NCI-H1694 treated with DMSO at 0.1 percent for 48 hours (cell line): Measurements from ENCODE around the gene LINC01488.

ENCODE experiments used
- DNase-seq: peaks from one replicate; lab custom pipeline; 2025; lab: John Stamatoyannopoulos, UW

LINC01488 gene

DNA sequence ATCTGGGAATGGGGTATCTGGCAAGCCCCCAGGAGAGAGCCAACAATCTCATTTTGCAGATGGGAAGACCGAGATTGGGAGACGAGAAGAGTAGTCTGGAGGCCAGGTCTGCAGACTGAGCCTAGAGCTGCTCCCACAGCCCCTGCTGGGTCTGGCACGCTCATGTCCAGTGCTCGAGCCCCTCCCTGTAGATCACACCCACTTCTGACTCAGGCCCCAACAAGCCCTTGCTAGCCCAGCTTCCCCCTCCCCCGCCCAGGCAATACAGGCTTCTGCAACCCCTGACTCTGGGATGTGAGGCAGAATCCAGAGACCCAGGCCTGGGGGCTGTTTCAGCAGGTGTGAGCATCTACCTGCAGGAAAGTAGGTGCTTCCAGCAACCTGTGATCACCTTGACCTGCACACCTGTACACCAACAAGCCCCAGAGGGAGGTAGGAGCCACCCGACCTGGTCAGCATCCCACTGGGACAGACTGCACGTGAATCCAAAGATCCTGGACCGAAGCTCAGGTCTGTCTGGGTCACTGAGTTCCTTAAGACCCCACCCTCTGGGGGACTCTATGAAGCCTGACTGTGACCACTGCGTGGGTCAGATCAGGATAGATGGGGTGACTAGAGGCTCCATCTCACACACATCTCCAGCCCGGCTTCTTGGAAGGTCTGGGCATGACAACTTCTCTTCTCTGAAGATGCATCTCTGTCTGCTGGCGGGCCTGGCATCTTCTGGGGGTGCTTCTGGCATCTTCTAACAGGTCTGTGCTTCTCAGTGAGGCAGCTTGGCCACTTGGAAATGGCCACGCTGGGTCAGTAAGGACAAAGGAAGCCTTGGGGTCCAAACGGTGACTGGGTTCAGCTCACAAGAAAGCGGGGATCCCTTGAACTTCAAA, 29.3 kb downstream of the LINC01488 start:
- DNase-seq, result no peak

DNA sequence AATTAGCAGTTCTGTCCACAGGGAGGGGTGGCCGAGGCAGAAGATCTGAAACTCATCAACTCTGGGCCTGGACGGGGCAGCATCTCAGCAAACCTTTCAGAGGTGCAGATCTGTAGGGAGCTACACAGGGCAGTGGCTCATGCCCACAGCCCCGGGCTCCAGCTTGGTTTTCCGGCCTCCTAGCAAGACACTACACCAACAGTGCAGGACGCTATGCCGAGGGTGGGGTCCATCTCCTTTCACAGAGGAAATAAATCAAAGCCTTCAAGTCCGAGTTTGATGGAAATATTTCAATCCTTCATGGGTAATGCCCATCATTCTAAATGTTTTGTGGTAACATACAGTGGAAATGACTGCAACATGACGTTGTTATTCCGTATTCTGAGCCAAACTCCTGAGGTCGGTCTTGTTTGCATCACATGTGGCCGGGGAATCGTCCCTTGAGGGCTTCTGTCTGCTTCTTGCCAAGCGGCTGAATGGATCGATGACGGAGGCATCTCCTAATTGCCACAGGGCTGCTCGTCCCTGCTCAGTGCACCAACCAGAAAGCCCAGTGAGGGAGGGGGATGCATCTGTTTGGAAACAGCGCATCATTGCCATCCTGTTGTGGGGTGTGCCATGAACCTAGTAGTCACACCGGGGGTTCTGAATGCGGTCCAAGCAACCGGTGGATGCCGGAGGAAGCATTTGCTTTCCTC, 30.0 kb downstream of the LINC01488 start:
- DNase-seq, result no peak

DNA sequence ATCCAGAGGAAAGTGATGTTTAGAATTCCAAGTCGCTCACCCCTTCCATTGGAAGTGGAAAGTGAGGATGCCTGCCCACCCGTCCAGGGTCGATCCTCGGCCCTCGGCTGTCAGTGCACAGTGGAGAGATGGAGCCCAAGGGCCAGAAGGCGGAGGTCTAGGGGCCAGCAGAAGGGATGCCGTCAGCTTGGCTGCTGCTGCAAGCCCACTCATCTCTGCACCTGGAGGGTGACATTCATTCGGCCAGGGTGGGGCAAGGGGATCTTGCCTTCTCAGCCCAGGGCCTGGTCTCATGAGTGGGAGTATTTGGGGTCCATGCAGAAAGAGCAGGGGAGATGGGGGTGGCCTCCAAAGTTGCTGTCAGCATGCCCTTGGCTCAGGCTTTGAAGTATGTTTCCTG, 30.7 kb downstream of the LINC01488 start:
- no peak for DNase-seq

DNA sequence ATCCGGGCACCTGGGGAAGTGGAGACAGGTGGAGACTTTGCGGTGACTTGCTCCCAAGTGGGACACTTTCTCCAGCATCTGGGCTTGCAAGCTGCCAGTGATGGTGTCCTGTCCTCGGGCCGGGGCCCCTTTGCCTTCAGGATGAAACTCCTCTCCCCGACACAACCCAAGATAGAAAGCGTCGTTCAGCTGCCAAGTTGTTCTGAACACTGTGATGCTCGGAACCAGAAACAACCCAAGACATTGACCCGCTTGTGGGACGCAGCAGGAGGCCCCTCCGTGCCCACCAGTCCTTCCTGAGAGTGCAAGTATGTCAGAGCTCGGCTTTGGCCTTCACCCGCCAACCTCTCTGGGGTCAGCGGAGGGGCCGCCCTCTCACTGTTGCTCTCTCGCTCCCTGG, 31.3 kb downstream of the LINC01488 start:
- no peak for DNase-seq

DNA sequence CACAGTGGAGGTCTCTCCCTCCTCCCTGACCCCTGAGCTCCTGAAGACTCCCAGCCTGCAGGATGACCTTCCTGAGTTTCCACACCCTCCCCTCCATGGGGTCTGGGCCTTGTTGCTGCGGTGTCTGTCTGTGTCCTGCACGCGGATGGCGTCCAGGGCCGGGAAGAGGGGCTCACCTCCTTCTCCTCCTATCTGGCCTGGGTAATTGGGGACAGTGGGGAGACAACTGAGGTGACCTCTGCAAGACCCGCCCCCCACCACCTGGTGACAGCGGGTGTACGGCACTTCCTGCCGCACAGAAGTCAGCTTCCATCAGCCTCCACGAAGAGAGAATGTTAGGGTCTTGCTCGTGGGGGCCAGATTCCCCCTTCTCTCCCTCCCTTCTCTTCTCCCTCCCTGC, 31.7 kb downstream of the LINC01488 start:
- DNase-seq, result no peak

DNA sequence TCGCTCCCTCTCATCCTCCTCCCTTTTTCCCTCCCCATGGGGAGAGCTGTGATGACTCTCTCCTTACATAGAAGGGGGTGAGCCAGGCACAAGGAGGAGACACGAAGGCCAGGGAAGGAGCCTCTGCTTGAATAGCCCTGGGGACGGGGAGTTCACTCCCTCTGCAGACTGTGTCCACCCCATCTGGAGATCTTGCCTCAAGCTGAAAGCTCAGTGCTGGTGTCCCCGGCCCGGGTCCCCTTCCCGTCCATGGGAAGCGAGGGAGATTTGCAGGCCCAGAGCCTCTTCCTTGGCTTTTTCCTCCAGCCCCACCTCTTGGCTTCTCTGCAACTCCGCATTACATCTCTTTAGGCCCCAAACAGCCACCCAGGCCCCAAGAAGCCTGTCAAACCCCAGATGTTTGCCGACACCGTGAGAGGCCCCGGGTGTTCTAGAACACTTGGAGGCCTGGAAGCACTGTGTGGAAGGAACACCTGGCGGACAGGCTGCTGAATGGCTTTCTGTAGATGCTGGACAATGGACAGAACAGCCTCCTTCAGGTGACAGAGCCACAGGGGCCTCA, 32.3 kb downstream of the LINC01488 start:
- no peak for DNase-seq

DNA sequence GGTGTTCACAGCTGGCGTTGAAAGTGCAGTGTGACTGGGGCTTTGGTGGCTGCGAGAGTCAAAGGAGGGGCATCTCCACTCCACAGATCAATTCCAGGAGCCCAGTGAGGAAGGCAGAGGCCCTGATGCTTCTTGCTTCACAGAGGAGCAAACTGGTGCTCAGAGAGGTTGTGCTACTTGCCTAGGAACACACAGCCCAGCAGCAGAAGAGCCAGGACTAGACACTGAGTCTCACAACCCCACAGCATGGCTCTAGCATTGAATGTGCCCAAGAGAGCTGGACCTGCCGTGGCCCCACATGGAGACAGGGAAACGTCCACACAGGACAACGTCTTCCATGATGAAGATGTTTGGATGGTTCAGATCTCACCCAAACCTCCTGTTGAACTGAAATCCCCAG, 33.3 kb downstream of the LINC01488 start:
- DNase-seq, result no peak

DNA sequence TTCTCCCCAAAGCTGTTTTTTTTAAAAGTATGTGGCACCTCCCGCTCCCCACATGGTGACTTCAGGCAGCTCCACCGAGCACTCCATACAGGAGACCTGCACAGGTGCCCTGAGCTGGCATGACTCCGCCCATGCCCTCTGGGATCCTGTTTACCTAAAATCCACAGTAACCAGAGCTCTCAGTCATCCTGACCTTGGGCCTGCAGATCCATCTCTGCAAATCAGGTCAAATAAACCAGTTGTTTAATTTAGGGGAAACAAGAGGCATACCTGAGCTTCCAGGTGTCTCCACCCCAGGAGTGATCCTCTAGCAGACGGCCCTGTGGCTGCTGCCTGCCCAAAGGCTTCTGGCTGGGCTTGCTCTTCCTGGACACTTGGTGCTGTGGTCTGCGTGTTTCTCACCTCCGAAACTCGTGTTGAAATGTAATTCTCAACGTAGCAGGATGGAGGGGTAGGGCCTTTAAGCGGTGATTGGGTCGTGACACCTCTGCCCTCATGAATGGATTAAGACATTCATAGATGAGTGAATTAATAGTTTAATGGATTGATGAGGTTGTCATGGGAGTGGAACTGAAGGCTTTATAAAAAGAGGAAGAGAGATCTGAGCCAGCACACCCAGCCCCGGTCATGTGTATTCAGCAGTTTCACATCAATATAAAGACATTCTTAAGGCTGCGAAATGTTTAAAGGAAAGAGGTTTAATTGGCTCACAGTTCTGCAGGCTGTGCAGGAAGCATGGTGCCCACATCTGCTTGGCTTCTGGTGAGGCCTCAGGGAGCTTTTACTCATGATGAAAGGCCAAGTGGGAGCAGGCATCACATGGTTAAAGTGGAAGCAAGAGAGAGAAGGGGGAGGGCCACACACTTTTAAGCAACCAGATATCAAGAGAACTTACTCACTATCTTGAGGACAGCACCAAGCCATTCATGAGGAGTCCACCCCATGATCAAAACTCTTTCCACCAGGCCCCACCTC, 34.1 kb downstream of the LINC01488 start:
- no peak for DNase-seq

DNA sequence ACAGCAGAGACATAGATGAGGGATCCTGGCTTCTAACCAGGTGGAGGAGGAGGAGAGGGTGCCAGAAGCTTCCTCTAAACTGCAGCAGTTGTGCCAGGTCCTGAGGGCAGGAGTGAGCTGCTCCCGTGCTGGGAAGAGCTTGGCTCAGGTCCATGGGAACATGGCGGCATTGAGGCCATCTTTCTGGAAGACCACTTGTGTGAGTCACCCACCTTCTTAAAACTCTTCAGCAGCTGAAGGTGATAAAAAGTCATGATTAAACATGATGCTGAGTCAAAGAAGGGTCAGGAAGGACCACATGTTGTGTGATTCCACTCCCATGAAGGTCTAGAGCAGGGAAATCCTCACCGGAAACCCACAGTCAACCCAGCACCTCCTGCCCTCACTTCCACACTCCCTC, 35.1 kb downstream of the LINC01488 start:
- DNase-seq, result no peak

DNA sequence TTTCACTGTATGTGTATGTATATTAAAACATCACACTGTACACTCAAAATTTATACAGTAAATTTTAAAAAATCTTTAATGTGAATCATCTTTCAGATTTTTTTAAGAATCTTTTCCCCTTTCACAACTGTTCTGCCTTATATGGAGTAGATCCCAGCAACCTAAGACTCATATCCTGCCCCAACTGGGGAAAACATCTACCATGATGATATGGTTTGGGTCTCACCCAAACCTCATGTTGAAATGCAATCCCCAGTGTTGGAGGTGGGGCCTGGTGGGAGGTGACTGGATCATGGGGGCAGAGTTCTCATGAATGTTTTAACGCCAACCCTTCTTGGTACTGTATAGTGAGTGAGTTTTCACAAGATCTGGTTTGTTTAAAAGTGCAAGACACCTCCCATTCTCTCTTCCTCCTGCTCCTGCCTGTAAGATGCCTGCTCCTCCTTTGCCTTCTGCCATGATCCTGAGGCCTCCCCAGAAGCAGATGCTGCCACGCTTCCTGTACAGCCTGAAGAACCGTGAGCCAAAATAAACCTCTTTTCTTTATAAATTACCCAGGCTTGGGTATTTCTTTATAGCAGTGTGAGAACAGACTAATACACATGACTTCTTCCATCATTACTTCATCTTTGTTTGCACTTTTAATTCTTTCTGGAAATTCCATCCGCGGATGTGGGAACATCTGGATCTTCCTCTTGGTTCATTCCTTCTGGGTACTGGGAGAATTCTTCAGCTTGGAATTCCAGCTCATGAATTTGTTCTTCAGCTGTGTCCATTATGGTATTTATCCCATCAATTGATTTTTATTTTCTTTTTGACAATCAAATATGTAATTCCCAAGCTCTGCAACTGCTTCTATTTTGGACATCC, 36.9 kb downstream of the LINC01488 start:
- DNase-seq, result no peak

DNA sequence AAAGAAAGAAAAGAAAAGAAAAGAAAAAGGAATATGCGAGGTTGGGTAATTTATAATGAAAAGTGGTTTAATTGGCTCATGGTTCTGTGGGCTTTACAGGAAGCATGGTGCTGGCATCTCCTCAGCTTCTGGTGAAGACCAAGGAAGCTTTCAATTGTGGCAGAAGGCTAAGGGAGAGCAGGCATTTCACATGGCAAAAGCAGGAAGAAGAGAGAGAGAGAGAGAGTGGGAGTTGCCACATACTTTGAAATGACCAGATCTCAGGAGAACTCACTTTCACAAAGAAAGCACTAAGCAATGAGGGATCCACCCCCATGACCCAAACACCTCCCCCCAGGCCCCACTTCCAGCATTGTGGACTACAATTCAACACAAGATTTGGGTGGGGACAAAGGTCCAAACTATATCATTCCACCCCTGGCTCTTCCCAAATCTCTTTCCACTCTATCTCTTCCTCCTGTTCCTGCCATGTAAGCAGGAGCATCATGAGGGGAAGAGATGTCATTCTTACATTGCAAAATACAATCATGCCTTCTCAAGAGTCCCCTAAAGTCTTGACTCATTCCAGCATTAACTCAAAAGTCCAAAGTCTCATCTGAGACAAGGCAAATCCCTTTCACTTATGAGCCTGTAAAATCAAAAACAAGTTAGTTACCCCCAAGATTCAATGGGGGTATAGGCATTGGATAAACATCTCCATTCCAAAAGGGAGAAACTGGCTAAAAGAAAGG, 38.9 kb downstream of the LINC01488 start:
- no peak for DNase-seq

DNA sequence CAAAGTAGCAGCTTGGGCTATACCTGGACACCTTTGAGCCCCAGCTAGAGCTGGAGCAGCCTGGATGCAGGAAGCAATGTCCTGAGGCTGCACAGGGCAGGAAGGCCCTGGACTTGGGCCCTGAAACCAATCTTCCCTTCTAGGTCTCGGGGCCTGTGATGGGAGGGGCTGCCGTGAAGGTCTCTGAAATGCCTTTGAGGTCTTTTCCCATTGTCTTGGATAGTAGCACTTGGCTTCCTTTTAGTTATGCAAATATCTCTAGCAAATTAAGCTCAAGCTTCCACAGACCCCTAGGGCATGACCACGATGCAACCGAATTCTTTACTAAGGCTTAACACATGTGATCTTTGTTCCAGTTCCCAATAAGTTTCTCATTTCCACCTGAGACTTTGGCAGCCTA, 40.0 kb downstream of the LINC01488 start:
- DNase-seq, result no peak

DNA sequence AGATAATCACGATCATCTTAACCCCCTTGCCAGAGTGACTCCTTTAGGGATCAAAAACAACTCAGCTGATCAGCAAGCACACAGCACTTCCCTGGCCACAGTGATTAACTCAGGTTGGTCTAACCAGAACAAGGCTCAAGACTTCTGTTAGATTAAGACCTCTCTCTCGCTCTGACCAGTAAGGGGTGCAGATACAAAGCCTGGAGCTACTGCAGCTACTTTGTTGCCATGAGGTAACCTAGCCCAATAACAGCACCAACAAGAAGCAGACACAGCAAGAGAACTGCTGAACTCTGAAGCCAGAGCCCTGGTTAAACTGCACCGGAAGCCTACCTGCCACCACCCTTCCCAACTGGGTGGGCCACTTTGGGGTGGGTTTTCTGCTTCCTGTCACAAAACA, 42.0 kb downstream of the LINC01488 start:
- DNase-seq, result no peak

DNA sequence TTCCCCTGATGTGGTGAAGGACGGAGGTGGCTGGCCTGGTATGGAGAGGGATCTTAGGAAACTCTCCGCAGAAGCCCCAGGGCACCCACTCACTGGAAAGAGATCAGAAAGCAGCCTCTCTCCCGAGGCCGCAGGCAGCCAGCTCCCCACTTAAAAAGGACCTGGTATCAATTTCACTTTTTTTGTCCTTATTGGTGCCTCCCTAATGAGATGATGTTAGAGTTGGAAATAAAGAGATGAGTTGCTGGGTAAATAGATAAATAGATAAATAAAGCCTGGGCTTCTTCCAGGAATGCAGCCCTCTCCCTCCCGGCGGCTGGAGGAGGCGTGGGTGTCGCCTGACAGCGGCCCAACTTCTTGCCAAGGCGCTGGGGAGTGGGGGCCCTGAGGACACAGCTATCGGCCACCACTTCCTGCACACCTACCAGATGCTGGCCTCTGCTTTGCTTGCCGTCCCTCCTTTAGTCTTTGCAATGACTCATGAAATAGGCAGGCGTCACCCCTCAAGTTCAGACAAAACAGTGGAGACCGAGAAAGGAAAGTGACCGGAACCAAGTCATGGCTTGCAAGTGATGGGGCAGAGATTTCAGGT, 42.9 kb downstream of the LINC01488 start:
- no peak for DNase-seq

DNA sequence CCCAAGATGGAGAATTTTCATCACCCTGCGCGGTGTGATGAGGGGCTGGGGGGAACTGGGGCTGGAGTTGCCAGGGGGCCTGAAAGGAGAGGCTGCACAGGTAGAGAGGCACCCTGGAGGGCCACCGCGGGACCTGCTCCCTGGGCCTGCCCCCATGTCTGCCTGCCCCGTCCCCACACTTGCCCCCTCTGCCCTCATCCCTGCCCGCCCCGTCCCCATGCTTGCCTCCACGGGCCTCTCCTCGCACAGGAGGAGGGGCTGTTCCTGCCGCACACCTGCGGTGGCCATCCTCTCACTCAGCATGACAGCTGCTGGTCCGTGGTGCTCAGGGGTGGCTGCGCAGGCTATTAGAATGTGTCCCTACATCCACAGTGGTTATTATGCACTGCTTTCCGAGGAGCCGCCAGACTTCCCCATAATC, 43.5 kb downstream of the LINC01488 start:
- no peak for DNase-seq

DNA sequence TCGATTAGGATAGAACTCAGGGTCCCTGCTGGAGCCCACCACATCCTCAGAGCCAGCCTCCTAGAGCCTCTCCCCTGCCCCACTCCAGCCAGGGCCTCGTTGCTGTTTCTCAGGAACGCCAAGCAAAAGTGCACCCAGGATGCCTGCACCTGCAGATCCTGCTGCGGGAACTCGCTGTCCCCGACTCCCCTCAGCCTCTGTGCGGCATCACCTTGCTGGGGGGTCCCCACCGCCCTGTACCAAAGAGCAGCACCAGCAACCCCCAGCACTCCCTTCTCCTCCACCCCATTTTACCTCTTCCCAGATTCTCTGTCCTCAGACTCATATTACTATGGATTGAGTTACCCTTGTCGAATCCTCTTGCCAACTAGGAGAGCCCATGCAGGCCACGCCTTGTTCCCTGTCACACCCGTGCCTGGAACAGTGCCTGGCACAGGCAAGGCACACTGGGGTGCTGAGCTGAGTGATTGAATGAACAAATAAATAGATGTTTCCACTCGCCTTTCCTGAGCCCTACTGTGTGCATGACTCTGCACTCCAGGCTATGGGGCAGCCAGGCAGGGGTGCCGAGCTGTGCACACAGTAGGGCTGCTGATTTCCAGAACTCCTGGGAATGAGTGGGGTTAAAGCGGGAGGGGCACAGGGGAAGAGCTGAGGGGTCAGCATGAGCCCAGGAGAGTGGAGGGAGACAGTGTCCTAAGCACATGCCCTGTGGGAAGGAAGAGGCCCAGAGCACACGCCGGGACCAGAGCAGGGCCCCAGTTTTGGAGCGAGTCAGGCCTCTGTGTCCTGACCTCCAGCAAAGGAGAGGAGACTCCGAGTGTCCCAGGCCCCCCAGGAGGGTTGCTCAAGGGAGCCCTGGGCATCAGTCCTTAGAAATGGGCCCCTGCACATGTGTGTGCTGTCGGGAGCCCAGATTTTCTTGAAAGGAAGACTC, 44.3 kb downstream of the LINC01488 start:
- DNase-seq, result no peak

DNA sequence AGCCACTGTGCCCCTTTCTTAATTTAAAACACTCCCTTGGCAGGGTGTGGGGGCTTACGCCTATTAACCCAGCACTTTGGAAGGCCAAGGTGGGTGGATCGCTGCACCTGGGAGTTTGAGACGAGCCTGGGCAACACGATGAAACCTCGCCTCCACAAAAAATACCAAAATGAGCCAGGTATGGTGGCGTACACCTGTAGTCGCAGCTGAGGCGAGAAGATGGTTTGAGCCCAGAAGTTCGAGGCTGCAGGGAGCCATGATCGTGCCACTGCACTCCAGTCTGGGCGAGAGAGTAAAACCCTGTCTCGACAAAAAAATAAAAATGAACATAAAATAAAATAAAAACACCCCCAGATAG, 45.0 kb downstream of the LINC01488 start:
- DNase-seq, result no peak

DNA sequence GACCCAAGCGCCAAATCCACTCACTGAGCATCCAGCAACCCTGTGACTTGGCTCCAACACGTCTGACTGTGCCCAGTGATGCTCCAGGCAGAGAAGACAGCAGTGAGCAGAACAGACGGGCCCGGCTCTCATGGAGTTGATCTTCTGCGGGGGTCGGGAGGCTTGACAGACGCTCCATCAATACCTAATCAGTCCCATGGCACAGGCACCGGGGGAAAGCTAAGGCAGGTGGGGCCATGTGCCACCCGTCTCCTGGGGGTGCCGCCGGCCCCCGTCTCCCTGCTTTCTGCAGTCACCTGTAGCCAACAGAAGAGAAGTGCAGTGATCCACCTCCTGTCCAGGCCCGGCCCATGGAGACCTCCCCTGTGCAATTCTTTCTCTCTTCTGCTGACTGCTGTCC, 47.5 kb downstream of the LINC01488 start:
- no peak for DNase-seq
